ENCODE data around the gene VPS11. TPM values are rescaled to one million over a fixed set of nuclear protein-coding genes. Genes with fewer than 3 reads are reported as not detected.

Gene VPS11
- total and polyA plus RNA-seq, 8 donors: 14.2 to 47.4 (median 17.2) TPM

DNA sequence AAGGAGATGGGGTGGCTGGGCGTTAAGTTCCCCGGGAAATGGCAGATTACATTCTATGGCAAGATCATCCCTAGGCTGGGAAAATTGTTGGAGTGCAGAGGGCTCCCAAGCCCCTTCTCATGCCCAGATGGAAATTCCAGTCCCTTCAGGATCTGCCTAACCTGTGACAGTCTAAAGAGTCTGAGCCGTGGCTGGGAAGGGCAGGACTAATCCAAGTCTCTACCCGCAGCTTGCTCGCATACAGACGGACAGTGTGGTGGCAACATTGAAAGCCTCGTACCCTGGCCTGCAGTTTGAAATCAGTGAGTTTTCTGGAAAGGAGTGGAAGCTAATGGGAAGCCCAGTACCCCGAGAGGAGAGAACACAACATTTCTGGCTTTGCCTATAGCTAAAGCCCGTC, 20.8 kb downstream of the VPS11 start:
- TF ChIP-seq, protein P1, sequence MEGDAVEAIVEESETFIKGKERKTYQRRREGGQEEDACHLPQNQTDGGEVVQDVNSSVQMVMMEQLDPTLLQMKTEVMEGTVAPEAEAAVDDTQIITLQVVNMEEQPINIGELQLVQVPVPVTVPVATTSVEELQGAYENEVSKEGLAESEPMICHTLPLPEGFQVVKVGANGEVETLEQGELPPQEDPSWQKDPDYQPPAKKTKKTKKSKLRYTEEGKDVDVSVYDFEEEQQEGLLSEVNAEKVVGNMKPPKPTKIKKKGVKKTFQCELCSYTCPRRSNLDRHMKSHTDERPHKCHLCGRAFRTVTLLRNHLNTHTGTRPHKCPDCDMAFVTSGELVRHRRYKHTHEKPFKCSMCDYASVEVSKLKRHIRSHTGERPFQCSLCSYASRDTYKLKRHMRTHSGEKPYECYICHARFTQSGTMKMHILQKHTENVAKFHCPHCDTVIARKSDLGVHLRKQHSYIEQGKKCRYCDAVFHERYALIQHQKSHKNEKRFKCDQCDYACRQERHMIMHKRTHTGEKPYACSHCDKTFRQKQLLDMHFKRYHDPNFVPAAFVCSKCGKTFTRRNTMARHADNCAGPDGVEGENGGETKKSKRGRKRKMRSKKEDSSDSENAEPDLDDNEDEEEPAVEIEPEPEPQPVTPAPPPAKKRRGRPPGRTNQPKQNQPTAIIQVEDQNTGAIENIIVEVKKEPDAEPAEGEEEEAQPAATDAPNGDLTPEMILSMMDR (IDR thresholded peaks at IDR 0.05): no peak
- H3K27ac ChIP-seq: no peak overlapping the region

DNA sequence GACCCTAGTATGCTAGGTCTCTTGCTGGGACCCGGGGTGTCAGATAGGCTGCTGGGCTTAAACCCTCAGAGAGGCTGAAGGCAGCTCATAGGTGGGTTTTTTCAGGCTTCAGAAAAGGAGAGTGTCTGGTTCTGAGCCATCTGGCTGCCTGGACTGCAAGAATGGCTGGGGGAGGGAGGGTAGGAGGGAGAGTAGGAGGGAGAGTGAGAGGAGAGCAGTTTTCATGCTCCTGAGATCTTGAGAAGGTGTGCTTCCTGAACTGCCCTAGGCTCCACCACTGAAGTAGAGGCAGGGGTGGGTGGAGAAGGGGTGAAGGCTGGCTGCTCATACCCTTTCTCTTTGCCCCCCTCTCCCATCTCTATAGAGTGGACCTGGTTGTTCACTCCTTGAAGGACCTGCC, 21.7 kb downstream of the VPS11 start:
- Histone ChIP-seq H3K27me3 (no peaks in the 10 kb centered on the region), H3K4me3 (no peak overlapping the region), H3K36me3 (no peaks in the 10 kb centered on the region), H3K9me3 (no peaks in the 10 kb centered on the region), H3K4me1 (peaks cover 10 to 21% (median 16%) of the 10 kb centered on the region in 3 donors), H3K27ac (no peak overlapping the region)
- TF ChIP-seq, protein P1 (IDR thresholded peaks at IDR 0.05): no peak
- 86 to 88% methylated on average over 1 of the region's 1 CpG for WGBS, 2 donors
- intact Hi-C loops (cut with DNase I): no loop called here
- DNase-seq (no peak), FAIRE-seq (no peak), ATAC-seq (no peak)

More for the DNA sequence above, 20.8 kb downstream of the VPS11 start:
- no peak overlapping the region for H3K4me3 ChIP-seq
- H3K27me3 ChIP-seq: no peaks in the 10 kb centered on the region
- peaks cover 4 to 16% (median 15%) of the 10 kb centered on the region in 3 donors for H3K4me1 ChIP-seq
- DNase-seq (no peak), ATAC-seq (no peak), FAIRE-seq (no peak)
- no peaks in the 10 kb centered on the region for H3K9me3 ChIP-seq
- WGBS, 2 donors: 93 to 95% methylated on average over 9 of the region's 9 CpGs
- intact Hi-C loops (cut with DNase I): no loop called here
- no peaks in the 10 kb centered on the region for H3K36me3 ChIP-seq

- WGBS, 2 donors: 86 to 89% methylated on average over 9 of the region's 9 CpGs
- DNase-seq: no peak
- H3K4me3 ChIP-seq: no peak overlapping the region
- TF ChIP-seq, protein P1 (IDR thresholded peaks at IDR 0.05): no peak
- H3K9me3 ChIP-seq: no peaks in the 10 kb centered on the region
- ATAC-seq: no peak
- H3K27me3 ChIP-seq: no peaks in the 10 kb centered on the region
- intact Hi-C loops (cut with DNase I): no loop called here
- H3K36me3 ChIP-seq: no peaks in the 10 kb centered on the region
- H3K27ac ChIP-seq: no peak overlapping the region
- H3K4me1 ChIP-seq: peaks cover 9 to 16% (median 11%) of the 10 kb centered on the region in 3 donors
- FAIRE-seq: no peak
Observed at GRCh38 chr11:119091178-119091577, 23.6 kb downstream of the VPS11 start.

DNA sequence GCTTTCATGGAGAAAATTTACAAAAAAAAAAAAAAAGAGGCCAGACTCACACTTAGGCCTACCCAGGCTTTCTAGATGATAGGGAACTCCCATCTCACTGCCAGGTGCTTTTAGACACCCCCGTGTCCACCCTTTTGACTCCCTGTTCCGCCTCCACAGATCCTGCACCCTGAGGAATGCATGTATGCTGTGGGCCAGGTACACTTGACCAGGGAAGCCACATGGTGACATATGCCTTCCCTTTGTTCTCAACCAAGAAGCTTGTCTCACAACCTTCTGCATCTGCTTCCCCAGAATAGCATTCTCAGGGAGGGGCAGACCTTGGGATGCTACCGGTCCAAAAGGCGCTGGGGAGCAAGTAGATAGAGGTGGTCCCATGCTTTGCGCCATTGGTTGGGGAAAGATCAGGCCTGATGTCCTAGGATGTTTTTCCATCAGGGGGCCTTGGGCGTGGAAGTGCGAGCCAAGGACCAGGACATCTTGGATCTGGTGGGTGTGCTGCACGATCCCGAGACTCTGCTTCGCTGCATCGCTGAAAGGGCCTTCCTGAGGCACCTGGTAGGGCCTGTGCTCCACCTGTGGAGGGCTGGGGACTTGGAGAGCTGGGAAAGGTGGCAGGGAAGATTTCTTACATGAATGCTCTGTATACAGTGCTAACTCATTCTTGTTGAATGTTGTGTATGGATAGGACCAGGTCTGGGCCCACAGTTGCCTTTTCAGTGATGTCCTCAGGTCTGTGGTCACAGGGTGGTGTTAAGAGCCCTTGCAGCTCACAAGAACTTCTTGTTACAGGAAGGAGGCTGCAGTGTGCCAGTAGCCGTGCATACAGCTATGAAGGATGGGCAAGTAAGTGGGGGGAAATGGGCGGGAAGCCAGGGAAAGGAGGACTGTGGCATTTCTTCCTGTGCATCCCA, 24.6 kb downstream of the VPS11 start:
- Histone ChIP-seq H3K27me3 (no peaks in the 10 kb centered on the region), H3K9me3 (no peaks in the 10 kb centered on the region), H3K4me3 (peak overlapping the region in 1 of 4 donors; percentile 85), H3K4me1 (peaks cover 9 to 16% (median 11%) of the 10 kb centered on the region in 3 donors), H3K27ac (no peak overlapping the region), H3K36me3 (peaks cover 0 to 9% (median 0%) of the 10 kb centered on the region in 3 donors)
- intact Hi-C loops (cut with DNase I): no loop called here
- DNase-seq (no peak), FAIRE-seq (no peak), ATAC-seq (no peak)
- WGBS, 2 donors: 84 to 86% methylated on average over 13 of the region's 13 CpGs
- TF ChIP-seq, protein P1 (IDR thresholded peaks at IDR 0.05): no peak

Measured in pancreas (tissue), 10 donors.